NCI-H2196 treated with DMSO at 0.1 percent for 48 hours (cell line): ENCODE data around the gene MICAL2.

Experiments used
- DNase-seq: peaks from one replicate; lab custom pipeline; 2025; ENCODE audit not compliant: unreplicated experiment; lab: John Stamatoyannopoulos, UW

Gene MICAL2

GRCh38 chr11:12099132-12099873, 11.1 kb upstream of the MICAL2 start:
- DNase-seq: no peak

DNA sequence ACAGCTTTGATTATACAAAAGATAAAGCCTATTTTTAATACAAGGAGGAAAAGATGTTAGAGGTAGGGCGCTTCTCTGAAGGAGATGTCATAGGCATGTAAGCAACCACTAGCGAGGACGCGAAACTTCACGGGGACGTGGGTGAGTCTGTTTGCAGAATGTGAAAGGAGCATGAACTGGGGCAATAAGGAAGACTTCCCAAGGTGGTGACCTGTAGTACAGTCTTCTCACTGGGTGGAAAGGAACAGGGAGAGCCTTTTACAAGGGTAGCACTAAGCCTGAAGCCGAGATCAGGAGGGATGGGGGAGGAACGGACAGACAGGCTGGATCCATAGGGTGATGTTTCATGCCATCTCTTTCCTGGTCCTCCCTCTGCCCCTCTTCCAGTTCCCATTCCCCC, 10.0 kb upstream of the MICAL2 start:
- DNase-seq: no peak

DNA sequence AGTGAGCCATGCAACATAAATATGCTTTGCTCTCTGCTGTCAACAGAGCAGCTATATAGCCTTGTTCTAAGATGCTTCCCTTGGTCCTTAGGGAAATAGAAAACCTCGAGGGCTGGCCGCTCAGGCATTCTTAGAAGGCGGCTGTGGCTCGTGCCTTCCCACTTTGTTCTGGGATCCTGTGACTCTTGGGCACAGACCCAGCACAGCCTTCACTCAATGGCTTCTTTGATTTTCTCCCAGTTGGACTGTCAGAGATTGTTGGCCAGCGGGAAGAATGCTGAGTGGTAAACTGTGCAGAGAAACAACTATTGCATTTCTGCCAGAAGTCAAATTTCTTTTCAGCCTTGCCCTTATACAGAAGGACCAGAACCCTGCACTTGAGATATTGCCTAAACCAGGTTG, 9.5 kb upstream of the MICAL2 start:
- DNase-seq: no peak

- no peak for DNase-seq
These were observed 9.1 kb upstream of the MICAL2 start for GRCh38 chr11:12101318-12101717.

DNA sequence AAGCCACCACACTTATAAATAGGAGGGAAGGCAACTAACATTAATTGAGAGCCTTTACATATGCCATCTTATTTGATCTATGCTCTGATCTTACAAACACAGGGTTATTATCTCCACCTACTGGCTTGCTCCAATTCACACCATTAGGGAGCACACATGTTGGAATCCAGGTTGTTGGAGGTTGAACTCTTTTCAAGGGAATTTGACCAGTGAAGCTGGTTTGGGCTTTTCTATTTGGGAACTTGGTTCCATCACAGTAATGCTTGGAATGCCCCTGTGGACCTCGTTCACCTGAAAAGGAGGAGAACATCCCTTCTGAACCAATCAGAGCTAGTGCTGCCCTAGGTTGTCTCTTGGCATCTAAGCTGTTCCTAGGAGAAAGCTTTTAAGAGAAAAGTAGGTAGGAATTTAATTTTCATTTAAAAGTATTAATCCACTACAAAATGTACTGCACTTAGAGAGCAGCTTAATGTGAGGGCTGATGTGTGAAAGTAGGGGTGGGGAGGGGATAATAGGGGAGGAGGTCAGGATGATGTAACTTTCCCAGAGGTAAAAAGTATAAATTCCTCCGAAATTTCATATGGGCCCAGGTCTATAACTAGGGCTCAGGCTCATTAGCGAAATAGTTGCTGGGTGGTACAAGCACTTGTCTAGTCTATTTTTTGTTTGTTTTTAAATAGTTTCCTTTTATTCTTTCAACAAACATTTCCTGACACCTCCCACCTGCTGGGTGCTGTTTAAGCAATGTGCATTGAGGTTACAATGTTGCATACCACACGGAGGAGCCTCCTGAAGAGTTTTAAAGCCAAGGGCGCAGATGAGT, 7.6 kb upstream of the MICAL2 start:
- DNase-seq: no peak

- no peak for DNase-seq
These were observed 6.8 kb upstream of the MICAL2 start for GRCh38 chr11:12103411-12104225.

DNA sequence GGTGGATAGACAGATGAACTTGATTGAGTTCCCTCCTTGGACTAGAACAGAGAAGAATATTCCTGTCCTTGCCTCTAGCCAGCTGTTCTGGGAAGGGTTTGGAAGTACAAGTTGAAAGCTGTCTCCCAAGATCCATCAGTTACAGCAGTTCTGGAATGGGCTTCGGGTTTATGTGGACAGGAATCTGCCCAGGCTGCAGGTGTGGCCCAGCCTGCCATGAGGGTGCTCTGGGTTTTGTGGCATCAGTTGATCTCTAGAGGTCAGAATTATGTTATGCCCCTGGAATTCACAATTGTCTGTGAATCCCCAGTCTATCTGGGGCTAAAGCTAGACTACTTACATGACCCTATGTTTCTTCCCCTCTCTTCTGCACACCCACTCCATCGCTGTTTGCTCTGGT, 4.9 kb upstream of the MICAL2 start:
- DNase-seq: no peak

DNA sequence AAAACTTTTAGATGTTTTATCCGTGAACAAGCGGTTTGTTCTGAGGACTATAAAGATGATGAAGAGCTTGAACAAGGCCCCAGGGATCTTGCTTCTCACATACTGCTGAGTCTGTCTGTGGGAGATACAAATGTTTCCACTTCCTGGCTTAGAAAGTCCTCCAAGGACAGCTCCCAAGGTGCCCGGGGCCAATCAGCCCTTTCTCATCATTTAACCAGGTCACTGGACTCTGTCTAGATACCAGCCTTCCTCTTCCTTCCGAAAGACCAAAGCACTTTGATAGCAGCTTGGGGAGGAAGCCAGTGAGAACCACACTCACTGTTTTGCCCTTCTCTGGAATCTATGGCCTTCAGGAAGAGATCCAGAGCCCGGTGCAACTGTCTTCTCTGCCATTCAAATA, 4.3 kb upstream of the MICAL2 start:
- no peak for DNase-seq

DNA sequence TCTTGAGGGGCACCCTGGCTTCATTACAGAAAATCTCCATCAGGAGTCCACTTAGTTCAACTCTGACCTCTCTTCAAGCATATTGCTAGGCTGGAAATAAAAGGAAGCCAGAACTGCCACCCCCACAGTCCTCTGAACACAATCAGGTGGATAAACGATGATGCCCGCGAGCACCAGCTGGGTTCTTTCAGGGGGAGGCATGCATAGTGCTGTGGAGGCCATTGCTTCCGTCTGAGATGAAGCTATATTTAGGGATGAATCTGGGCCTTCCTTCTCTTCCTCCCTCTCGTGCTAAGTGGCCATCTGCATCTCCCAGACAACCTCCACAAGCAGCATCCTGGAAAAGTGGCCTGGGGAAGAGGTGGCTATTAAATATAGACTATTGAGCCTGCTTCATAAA, 3.9 kb upstream of the MICAL2 start:
- DNase-seq: no peak

GRCh38 chr11:12108875-12109453, 1.4 kb upstream of the MICAL2 start:
- no peak for DNase-seq

DNA sequence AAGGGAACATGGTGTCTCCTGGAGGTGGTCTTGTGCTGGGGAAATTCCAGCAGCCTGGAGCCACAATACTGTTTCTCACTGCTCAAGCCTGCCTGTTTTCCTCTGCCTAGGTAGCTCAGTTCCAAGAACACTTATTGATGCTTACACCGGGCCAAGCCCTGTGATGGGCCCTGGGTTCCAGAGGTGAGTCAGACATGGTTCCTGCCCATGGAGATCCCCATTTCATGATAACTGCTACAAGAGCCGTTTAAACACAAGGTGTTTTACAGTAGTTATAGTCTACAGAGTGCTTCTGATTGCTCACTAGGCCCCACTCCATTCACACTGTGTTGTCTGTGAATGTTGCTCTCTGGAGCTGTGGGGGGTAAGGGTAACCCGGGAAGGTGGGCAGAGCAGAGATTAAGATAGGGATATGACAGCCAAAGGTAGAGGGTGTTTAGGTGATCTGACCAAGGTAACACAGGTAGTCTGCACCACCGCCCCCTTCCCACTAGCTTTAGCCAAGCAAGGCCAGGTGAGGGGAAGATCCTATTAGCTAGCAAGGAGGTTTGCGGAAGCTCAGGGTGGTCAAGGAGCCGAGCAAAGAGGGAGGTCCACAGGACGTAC, 696 bp upstream of the MICAL2 start:
- DNase-seq: no peak

- no peak for DNase-seq
These were observed 541 bp downstream of the MICAL2 start for GRCh38 chr11:12110714-12111548.

GRCh38 chr11:12111549-12112520, 1.4 kb downstream of the MICAL2 start:
- no peak for DNase-seq

DNA sequence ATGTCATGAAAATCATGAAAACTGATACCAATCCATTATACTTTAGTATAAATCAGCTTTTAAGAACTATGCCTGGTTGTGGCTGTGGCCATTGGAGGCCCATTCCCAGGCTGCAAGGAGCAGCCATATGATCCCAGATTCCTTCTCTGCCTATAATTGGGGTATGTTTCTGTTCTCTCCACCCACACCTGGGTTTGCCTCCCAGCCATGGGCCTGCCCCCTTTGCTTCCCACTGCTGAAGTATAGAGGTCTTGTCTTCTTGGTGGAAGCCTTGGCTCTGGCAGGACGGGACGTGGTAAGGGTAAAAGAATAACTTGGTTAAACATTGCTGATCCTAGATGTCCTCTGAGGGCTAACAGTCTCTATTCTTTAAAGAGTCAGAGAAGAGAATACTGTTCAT, 2.4 kb downstream of the MICAL2 start:
- DNase-seq: no peak

DNA sequence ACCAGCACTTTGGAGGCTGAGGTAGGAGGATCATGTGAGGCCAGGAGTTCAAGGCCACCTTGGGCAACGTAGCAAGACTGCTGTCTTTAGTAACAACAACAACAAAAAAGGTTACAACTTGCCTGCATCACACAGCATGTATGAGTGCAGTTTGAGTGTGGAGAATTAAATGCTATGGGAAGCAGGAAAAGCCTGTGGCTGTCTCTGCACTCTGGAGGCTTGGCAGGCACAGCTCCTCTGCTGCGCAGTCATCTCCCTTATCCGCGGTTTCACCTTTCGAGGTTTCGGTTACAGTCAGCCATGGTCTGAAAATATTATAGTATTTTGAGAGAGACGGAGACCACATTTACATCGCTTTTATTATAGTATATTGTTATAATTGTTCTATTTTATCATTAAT, 2.9 kb downstream of the MICAL2 start:
- DNase-seq: no peak

DNA sequence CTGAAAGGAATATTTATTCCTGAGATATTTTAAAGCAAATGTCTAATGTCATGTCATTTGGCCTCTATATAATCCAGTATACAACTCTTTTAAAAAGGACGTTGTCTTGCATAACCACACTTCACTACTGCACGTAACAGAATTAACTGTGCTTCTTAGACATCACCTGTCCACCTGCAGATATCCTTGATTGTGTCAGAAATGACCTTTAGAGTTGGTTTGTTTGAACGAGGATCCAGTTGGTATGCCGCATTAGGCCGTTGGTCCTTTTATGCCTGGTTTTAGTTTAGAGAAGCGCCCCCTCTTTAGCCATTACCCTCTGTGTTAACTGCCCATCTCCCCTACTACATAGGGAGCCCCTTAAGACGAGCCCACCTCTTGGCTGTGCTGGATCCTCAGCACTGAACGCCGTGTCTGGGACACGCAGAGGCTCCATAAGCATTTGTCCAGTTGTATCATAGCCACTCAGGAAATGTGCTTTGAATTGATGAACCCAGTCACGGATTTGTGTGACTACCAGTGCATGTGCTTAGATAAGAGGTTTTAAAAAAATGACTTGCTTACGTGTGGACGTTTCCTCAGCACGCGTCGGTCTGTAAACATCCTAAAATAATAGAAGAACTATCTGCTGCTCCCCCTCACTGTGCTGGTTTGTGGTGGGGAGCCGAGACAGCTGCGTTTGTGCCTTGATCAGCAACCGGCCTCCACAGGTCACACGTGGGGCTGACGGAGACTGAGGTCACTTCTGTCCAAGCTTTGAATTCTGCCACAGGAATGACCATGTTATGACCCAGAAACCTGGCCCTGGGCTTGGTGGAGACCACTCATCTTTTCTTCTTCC, 4.0 kb downstream of the MICAL2 start:
- no peak for DNase-seq

DNA sequence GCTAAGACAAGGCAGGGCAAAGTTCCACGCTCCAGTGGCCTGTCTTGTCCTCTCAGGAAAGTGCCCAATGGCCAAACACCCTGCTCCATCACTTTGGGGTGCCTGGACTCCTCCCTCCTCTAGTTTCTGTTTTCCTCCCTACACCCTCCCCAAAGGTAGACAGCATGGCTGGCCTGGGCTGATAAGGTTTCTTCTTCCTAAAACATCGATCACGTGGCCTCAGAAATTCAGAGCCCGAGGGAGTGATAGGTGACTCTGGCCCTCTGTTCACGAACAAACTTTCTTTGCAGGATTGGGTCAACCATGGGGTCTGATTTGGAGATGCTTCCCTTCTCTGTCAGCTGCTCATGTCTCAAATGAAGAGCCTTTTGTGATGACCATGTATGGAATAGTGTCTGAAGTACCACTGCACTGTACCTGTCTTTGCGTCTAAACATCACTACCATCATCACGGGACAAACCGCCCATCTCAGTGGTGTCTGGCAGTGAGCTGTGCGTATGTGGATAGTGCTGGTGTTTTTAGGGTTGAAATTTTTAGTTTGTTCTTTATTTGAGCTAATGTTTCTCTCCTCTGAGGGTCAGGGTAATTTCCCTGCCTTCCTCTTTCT, 6.1 kb downstream of the MICAL2 start:
- DNase-seq: no peak

- no peak for DNase-seq
These were observed 6.8 kb downstream of the MICAL2 start for GRCh38 chr11:12117200-12117599.
